GM18508 (cell line): ENCODE measurements around the gene DRAP1.

ENCODE experiments used
- ATAC-seq: cut with Tn5 transposase; IDR thresholded peaks from one replicate; pipeline ENCODE4 v1.9.1; 2021; ENCODE audit warnings: moderate number of reproducible peaks; ENCODE audit not compliant: insufficient read depth, unreplicated experiment

DRAP1 gene

GRCh38 chr11:65954771-65955170, 35.5 kb downstream of the DRAP1 start:
- no peak for ATAC-seq

- ATAC-seq, result no peak
Observed at GRCh38 chr11:65958291-65958690, 39.1 kb downstream of the DRAP1 start.

GRCh38 chr11:65958774-65959420, 39.7 kb downstream of the DRAP1 start:
- no peak for ATAC-seq

- ATAC-seq, result no peak
Observed at GRCh38 chr11:65960824-65961266, 41.6 kb downstream of the DRAP1 start.

- ATAC-seq, result no peak
Observed at GRCh38 chr11:65961267-65962140, 42.3 kb downstream of the DRAP1 start, which contains the start of gene SART1. Gene SART1, plus strand, starts transcription at chr11:65961734. Its CDS starts 47 bp downstream, at chr11:65961781.

- no peak for ATAC-seq
Observed at GRCh38 chr11:65962141-65962564, 42.9 kb downstream of the DRAP1 start.

- ATAC-seq, result no peak
Observed at GRCh38 chr11:65964906-65965305, 45.7 kb downstream of the DRAP1 start.

- ATAC-seq, result no peak
Observed at GRCh38 chr11:65965986-65966762, 46.9 kb downstream of the DRAP1 start.

- ATAC-seq, result no peak
Observed at GRCh38 chr11:65967329-65967934, 48.2 kb downstream of the DRAP1 start.

GRCh38 chr11:65968600-65969482, 49.6 kb downstream of the DRAP1 start:
- ATAC-seq, result no peak
